ENCODE measurements around the gene ZNF277.

ZNF277 gene

DNA sequence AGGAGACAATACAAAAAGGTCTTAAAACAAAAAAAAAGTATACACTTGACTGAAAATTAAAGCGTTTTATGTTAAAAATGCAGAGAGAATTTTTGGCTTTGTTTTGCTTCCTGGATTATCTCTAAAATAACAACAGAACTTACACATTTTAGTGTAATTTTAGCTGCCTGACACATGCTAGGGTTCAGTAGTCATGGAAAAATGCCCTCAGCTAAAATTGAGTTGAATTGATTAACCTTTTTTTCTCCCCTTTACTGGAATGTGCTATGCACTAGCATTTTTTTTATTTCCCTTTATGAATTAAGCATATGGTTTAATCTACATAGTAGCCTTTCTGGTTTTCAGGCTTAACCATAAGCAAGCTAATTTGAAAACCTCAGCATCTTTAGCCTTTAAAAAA is 89.9 kb downstream of the ZNF277 start:
- no peak overlapping the region for H3K4me3 ChIP-seq (ENCODE audit: low read depth, low read length)
- ChIA-PET CTCF (no interaction called here), POLR2A (no interaction called here)
- TF ChIP-seq, protein P1, sequence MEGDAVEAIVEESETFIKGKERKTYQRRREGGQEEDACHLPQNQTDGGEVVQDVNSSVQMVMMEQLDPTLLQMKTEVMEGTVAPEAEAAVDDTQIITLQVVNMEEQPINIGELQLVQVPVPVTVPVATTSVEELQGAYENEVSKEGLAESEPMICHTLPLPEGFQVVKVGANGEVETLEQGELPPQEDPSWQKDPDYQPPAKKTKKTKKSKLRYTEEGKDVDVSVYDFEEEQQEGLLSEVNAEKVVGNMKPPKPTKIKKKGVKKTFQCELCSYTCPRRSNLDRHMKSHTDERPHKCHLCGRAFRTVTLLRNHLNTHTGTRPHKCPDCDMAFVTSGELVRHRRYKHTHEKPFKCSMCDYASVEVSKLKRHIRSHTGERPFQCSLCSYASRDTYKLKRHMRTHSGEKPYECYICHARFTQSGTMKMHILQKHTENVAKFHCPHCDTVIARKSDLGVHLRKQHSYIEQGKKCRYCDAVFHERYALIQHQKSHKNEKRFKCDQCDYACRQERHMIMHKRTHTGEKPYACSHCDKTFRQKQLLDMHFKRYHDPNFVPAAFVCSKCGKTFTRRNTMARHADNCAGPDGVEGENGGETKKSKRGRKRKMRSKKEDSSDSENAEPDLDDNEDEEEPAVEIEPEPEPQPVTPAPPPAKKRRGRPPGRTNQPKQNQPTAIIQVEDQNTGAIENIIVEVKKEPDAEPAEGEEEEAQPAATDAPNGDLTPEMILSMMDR (IDR thresholded peaks at IDR 0.05; ENCODE audit: insufficient read depth, low read length, missing control alignments), result no peak
- no peak for DNase-seq (ENCODE audit: low read depth, low spot score)

DNA sequence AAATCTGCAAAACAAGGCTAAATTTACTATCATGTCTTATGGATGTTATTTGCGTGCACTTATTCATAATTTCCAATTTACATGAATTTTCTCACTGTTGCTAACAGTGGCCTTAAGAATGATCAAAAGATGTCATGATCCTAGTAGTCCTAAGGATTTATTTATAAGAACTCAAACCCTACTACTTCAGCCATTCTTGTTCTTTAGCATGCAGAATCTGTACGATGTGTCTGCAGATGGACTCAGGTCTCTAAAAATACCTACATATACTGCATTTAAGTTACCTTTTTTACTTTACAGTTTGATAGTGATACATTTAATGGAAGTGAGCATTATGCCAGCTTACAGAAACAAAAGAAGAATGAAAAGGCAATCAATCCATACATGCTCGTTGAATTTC is 91.2 kb downstream of the ZNF277 start:
- ChIA-PET CTCF (no interaction called here), POLR2A (no interaction called here)
- no peak for DNase-seq (ENCODE audit: low read depth, low spot score)
- H3K4me3 ChIP-seq (ENCODE audit: low read depth, low read length), result no peak overlapping the region
- TF ChIP-seq, protein P1 (IDR thresholded peaks at IDR 0.05; ENCODE audit: insufficient read depth, low read length, missing control alignments), result no peak

DNA sequence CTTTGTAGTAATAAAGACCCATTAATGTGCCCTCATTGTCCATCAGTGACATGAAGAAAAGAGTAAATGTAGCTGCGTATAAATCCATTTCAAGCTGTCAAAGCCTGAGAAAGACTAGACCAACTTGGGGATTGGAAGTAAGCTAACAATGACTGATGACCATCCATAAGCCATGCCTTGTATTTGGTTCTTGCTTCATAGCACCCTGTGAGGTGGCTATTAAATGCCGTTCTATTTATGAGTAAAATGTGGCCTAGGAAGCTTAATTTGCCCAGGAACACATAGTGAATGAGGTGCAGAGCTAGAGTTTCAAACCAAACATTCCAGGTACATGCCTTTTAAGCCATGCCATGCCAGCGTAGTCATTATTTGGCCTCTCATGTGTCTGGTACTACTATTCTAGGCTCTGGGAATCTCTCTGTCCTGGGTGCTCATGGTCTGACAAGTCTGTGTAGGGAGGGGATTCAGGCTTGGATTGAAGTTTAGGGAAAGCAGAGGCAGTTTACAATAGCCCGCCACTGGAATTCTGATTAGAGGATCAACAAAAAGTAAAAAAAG is 92.1 kb downstream of the ZNF277 start:
- DNase-seq (ENCODE audit: low read depth, low spot score), result no peak
- TF ChIP-seq, protein P1 (IDR thresholded peaks at IDR 0.05; ENCODE audit: insufficient read depth, low read length, missing control alignments), result no peak
- H3K4me3 ChIP-seq (ENCODE audit: low read depth, low read length), result no peak overlapping the region
- ChIA-PET CTCF (no interaction called here), POLR2A (no interaction called here)

DNA sequence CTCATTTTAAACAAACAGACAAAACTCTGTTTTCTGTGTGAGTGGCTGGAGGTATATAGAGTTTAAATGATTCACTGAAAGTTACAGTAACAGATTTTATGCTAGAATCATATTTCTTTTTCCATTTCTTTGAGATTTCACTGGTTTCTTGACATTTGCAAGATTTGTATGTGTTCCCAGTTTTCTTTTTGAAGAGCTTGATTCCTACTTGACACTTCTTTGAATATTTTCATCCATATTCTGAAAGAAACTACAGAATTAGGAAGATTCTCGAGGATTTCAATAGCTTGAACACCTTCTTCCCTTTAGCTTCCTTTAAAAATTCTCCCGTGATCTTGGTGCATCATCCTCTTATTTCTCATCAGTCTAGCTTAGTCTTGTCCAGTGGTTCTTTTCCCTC is 93.6 kb downstream of the ZNF277 start:
- DNase-seq (ENCODE audit: low read depth, low spot score), result no peak
- H3K4me3 ChIP-seq (ENCODE audit: low read depth, low read length), result no peak overlapping the region
- ChIA-PET POLR2A (no interaction called here), CTCF (no interaction called here)
- TF ChIP-seq, protein P1 (IDR thresholded peaks at IDR 0.05; ENCODE audit: insufficient read depth, low read length, missing control alignments), result no peak

DNA sequence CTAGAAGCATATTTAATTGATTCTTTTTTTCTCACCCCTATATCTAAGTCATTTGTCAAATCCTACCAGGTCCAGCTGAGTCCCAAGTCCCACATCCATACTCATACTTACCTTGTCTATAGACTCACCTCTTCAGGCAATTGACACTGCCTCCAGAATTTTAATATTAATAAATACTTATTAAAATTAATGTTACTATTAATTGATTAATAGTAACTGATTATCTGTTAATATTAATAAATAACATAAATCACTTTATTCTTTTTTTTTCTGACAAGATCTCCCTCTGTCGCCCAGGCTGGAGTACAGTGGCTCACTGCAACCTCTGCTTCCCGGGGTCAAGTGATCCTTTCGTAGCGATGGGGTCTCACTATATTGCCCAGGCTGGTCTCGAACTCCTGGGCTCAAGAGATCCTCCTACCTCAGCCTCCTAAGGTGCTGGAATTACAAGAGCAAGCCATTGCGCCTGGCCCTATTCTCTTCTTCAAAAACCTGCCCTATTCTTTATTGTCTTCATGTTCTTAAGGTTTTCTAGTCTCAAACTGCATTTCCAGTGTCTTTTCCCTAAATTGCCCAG is 94.4 kb downstream of the ZNF277 start:
- ChIA-PET CTCF (no interaction called here), POLR2A (no interaction called here)
- H3K4me3 ChIP-seq (ENCODE audit: low read depth, low read length), result no peak overlapping the region
- TF ChIP-seq, protein P1 (IDR thresholded peaks at IDR 0.05; ENCODE audit: insufficient read depth, low read length, missing control alignments), result no peak
- no peak for DNase-seq (ENCODE audit: low read depth, low spot score)

DNA sequence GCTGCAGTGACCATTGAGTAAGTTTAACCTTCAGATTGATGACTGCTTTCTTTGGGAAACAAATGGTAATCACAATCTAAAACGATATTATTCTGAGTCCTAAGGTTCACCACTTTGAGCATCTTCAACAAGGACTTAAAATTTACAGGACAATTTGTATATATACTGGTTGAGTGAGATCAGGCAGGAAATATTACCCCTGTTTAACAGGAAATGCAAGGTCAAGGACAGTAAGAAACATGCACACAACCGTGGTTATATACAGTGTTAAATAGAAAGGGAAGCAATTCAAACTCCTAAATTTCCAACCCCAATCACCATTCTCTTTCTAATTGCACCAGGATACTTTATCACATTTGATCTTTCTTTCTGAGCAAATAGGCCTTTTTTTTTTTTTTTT is 96.1 kb downstream of the ZNF277 start:
- TF ChIP-seq, protein P1 (IDR thresholded peaks at IDR 0.05; ENCODE audit: insufficient read depth, low read length, missing control alignments), result no peak
- ChIA-PET POLR2A (interaction anchor here (0.7 kb wide), 1 partner anchor 149 kb away, joined by 3 read pairs; no protein-coding TSS in a partner anchor), CTCF (no interaction called here)
- no peak overlapping the region for H3K4me3 ChIP-seq (ENCODE audit: low read depth, low read length)
- DNase-seq (ENCODE audit: low read depth, low spot score), result no peak
